ENCODE results near the gene CREBRF.
"Not testable (repeated sequence)": the region's sequence is repeated elsewhere in the genome, so short reads cannot be mapped to it uniquely, and the experiment has no call there.

Gene CREBRF

DNA sequence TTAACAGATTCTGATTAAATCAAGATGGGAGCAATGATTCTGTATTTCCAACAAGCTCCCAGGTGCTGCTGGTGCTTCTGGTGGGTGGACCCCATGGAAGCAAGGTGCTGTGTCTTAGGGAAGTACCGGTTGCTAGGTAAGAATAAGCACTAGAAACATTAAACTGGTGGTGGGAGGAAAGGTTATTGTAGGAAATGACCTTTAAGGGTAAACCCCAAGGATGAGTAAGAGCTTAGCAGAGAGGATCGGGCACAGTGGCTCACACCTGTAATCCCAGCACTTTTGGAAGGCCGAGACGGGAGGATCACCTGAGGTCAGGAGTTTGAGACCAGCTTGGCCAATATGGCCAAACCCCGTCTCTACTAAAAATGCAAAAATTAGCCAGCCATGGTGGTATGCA lies 16.2 kb upstream of the CREBRF start:
- DNase-seq, result no peak

DNA sequence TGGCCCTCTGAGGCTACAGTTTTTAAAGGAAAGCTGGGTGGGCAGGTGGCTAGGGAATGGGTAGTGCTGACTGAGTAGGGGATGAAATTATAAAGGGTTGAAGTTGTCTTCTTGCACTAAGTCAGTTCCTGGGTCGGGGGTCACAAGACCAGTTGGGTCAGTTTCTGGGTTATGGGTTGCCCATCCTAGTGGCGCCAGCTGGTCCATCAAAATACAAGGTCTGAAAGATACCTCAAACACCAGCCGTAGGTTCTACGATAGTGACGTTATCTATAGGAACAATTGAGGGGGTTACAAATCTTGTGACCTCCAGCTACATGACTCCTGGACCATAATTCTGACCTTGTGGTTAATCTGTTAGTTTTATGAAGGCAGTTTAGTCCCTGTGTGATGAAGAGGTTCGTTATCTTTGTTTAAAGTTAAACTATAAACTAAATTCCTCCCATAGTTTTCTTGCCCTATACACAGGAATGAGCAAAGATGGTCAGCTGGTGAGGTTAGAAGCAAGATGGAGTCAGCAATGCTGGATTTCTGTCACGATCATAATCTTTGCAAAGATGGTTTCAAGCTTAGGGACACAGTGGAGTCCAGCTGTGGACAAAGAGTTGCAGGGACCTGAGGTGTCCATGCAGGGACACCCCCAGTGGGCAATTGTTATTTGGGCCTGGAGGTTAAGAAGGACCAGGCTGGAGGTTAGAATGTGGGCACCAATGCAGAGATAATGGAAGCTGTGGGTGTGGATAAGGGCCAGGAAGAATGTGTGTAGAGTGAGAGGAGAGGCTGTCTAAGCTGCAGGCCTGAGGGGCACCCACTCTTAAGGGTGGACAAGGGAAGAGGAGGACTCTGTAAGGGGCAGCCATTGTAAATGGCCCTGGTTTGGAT lies 14.0 kb upstream of the CREBRF start:
- DNase-seq, result no peak

DNA sequence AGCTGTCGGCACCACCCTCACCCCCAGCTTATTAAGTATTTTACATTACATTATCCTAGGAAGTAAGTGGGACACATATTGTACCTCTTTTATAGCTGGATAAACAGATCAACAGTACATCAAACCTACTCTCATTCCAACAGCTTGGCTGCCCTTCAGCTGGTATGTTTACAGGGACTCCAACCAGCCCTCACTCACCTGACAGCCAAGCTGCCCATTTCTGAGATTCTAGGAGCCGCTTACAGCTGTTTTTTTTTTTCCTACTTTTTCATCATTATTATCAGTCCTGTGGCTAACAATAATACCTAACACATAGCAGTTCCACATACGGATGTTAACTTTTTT lies 13.4 kb upstream of the CREBRF start:
- DNase-seq, result no peak

DNA sequence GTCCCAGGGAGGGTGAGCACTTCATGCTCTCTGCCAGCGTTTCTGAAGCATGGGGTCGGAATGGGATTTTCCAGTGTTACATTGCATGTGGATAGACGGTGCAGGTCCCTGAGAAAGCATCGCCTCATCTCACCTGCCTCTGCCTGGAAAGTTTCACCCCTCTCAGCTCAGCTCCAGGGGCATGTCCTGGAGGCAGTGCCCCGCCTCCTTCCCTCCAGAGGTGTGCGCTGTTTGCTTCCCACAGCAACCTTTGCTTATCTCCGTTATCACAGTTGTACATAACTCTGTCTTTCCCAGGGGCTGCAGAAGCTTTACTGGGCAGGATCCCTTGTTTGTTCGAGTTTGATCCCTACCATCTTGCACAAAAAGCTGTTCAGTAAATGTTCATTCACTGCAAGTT lies 10.7 kb upstream of the CREBRF start:
- DNase-seq, result no peak

DNA sequence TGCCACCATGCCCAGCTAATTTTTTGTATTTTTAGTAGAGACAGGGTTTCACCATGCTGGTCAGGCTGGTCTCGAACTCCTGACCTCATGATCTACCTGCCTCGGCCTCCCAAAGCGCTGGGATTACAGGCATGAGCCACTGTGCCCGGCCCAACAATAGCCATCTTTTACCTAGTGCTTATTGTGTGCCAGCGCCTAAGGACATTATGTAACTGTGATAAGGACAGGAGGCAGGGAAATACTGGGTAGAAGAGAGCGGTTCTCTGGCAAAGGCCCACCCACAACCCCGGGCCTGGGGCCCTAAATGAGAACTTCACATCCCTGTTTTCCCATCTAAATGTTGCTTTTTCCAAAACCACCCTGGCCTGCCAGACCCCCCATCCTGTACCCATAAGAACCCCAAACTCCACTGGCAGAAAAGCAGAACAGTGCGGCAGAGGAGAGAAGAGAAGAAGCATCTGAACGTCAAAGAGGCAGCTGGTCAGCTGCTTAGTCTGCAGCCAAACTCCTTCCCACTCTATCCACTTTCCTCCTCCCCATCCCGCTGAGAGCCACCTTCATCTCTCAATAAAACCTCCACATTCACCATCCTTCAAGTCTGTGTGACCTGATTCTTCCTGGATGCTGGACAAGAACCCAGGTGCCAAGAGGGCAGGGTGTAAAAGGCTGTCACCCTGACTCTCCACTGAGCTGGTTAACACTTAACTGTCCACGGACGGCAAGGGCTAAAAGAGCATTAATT lies 8.9 kb upstream of the CREBRF start:
- not testable (repeated sequence) for DNase-seq

DNA sequence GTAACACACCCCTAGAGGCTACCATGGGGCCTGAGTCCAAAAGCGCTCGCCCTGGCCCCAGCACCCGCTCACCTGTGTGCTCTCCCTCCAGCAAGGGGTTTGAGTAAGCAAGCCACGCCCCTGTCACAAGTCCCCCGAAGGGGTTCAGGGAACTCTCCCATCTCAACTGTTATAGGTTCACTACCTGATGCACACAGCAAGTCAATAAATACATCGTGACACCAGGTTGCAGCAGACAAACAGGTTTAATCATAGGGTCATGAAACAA lies 8.4 kb upstream of the CREBRF start:
- DNase-seq, result no peak

DNA sequence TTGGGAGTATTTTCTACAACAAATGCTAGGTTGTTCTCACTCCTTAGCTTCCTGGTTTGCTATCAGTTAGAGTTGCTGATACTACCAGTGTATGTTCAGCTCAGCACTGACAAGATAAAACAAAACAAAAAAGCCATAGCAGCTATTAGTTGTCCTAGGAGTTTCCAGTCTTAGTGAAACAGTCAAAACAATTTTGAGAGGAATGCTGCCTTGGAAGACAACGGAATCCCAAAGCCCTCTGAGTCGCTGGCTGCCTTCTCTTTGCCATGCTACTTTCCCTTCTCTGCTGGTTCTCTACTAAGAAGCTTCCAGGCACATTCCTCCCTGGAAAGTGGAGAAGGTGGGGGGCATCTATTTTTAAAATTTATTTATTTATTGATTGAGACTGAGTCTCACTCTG lies 5.4 kb upstream of the CREBRF start:
- no peak for DNase-seq

DNA sequence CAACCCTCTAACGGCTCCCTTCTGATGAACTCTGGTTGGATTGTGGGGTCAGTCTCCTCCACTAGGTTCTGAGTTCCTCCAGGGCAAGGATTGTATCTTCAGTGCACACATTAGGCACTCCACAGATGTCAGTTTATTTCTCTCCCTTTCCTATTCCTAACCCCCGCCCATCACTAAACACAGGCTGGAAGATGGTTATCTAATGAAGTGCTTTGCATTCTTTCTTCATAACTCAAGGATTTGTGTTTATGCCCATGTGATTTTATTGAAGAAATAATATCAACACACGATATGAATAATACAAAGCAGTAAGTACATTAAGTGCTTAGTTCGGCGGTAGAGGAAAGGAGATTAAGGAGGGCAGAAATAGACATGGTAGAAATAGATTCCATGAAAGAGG lies 4.4 kb upstream of the CREBRF start:
- no peak for DNase-seq

DNA sequence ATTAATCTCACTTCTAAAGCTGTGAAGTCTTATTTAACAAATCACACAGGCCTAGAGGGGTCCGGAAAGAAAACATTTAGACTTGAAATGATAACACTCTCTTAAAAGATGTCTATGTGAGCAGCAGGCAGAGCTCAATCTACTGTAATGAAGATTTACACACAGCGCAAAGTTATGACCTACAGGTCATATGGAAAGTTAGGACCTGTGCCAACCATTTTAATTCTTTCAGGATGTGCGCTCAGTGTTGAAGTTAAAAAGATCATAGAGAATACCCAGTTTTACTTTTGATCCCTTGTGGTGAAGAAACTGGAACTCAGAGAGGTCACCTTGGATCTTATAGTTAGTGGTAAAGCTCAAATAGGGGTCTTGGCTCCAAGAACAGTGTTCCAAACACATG lies 3.1 kb upstream of the CREBRF start:
- no peak for DNase-seq

DNA sequence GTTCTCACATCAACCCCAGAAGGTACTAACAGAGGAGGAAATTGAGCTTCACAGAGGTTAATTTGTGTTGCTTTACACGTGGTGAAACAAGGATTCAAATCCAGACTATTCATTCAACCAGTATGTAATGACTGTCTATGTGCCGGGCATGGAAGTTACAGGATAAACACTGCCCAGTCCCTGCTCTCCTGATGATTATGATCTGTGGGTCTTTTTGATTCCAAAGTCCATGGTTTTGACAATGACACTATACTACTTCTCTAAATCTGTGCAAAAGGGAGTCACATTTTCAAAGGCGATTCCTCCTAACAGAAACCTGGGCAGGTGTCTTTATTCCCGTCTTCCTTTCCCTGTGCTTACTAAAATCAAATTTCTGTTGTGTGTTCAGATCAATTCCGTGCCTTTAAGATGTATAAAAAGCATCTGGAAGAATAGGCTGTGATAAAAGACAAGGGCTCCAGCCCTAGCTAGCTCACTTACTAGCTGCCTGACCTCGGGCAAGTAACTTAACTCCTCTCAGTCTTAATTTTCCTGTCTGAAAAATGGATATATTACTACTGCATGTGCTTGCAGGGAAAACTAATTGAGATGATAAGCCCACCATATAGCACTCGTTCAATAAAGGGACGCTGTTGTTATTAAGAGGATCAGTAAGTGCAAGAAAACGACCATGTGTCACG lies 970 bp upstream of the CREBRF start:
- DNase-seq, result no peak

DNA sequence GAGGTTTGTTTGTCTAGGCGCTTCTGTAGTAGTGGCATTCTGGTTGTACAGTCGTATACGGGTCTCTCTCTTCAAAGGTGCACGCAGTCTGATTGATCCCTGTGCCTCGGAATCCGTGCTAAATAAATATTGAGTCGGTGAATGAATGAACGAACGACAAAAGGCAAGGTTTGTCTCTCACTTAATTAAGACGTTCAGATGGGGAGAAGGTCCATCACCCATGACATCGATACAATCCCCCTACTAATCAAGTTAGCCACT lies 500 bp upstream of the CREBRF start:
- no peak for DNase-seq

DNA sequence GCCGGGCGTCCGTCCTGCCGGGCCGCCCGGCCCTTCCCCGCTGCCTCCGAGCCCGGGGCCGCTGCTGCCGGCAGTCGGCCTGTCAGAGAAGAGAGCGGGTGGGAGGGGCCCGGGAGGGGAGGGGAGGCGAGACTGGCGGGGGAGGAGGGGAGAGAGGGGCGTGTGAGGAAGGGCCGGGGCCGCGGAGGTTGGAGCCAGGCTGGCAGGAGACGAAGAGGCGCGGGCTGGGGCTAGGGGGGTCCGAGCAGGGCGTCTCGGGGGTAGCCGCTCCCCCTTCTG lies 570 bp downstream of the CREBRF start:
- peak; percentile 73 for DNase-seq

DNA sequence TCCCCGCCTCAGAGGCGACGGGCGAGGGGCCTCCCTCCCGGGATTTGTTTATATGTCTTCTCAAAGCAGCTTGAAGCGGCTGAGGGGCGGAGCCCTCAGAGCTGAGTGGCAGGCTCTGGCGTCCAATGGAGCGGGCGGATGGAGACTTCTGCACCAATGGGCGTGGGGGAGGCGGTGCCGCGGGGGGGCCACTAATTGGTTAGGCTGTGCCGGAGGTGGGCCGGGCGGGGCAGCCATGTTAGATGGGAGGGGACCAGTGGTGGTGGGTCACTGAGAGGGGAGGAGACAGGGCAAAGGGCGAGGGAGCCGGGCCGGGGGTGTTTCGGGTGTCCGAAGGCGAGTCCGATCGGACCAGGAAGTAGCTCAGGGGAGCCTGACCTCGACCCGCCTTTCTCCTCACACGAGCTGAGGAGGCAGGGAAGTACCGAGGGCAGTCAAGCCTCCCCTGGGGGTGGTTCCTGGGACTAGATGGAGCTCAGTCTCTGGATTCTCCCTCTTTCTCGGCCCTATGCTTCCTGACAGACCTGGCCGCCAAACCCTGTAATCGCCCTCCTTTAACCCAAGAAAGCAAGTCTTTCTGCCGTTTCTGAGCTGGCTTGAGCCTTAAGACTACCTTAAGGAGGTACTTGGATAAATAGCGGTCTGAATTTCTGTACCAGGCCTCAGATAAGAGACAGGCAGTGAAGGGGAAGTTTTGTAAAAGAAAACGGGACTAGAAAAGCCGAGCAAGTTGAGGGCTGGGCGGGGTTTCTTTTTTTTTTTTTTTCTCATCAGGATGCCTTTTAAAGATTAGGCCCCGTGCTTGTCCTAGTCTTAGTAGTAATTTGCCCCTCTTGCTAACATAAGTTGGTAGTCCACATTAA lies 1.1 kb downstream of the CREBRF start:
- peak; percentile 81 for DNase-seq

DNA sequence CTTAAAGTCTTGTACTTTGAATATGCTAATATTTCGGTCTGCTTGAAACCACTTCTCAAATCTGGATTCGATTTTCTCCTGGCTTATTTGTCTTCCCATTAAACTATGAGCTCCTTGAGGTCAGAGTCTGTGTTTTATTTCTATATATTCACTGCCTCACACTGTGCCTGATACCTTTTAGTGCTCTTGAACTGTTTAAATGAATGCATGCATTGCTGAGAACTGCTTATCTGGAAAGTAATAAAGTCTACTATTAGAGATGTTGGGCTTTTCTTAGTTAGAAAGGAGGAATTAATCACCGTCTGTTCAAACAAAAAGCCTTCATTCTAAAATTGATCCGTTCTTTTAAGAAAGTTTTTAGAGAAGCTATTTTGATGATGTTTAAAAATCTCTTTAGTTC lies 6.0 kb downstream of the CREBRF start:
- DNase-seq, result no peak

DNA sequence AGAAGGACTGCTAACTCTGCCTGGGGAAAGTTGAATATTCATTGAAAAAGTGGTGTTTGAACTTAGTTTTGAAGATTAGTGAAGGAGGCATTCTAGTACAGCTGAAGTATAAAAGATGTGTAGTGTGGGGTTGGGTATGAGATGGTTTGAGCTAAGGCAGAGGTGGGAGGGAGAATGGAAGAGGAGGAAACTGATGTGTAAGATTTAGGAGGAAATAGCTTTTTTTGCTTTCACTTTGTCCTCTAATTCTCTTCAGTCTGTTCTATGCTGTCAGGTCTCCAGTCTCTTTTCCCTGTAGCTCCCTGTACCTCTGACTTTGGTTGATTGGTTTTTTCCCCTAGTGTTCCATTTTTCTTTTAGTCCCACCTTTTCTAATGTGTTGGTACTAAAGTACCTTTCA lies 9.0 kb downstream of the CREBRF start:
- DNase-seq, result no peak

DNA sequence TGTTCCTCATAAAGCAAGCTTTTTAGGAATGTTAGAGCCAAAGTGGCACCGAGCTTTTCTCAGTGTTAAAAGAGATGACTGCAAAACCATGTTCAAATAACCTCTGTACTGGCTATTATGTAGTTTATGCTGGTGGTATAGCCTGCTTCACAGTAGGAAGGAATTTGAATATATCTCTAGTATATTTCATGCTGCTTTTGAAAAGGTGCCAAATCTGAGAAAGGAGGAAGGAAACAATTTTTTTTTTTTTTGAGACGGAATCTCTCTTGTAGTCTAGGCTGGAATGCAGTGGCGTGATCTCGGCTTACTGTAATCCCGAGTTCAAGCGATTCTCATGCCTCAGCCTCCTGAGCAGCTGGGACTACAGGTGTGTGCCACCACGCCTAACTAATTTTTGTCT lies 13.5 kb downstream of the CREBRF start:
- no peak for DNase-seq

DNA sequence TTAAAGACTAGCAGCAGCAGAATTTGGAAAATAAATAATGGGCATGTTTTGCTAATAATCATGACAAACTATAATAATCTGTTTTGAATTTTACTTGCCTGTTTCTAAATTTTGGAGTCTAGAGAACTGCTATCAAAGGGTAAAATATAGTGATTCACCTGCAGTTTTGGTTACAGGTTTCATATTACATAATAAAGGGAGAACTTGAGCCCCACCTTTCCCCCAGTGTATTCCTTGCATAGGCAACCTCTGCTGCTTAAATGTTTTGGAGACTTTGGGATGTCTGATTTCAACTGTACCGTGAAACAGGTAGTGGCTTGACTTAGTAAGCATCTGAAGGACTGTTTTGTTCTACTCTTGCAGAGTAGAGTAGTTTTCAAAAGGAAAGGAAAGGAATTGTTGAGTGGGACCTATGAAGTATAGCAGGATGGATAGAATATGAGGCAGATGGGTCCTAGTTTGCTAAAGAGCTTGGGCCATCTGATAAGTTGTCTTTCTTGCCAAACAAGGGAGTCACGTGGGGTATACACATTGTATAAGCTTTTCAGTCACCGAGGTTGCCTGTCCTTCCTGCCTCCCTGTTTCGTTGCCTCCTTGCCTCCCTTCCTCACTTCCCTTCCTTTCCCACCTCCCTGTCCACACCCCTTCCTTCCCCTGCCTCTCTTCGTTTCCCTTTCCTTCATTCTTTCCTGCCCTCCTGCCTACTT lies 19.1 kb downstream of the CREBRF start:
- DNase-seq, result no peak

DNA sequence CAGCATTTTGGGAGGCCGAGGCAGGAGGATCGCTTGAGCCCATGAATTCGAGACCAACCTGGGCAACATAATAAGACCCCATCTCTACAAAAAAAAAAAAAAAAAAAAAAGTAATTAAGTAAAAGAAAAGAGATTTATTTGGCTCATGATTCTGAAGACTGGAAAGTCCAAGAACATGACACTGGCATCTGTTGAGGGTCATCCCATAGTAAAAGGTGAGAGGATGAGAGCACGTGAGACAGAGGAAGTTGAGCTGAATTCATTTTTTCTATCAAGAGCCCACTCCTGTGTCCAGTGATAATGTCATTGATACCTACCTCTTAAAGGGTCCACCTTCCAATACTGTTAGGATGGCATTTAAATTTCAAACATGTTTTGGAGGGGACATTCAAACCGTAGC lies 19.8 kb downstream of the CREBRF start:
- no peak for DNase-seq

DNA sequence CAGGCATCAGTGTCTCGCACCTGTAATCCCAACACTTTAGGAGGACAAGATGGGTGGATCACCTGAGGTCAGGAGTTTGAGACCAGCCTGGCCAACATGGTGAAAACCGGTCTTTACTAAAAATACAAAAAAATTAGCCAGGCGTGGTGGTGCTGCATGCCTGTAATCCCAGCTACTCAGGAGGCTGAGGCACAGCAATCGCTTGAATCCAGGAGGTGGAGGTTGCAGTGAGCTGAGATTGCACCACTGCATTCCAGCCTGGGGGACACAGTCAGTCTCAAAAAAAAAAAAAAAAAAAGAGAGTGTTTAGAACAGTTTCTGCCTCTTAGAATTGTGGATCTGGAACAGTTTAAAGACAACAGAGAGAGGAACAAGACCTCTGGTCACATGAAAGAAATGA lies 20.3 kb downstream of the CREBRF start:
- DNase-seq, result not testable (repeated sequence)

DNA sequence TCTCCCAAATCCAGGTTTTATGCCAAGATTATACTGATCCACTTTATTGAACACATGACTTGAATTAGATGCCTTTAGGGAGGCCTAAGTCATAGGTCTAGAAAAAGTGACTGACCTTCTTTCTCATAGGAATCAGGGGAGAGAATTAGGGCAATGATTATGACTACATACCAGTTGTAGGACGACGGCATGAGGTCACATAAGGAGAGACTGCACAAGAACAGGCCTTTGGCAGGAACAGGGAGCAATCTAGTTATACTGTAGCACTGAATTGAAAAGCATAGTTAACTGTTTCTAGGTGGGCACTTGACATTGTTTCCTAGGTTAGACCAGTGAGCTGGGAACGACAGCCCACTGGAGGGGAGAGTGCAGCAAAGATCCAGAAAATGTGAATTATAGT lies 22.7 kb downstream of the CREBRF start:
- no peak for DNase-seq

DNA sequence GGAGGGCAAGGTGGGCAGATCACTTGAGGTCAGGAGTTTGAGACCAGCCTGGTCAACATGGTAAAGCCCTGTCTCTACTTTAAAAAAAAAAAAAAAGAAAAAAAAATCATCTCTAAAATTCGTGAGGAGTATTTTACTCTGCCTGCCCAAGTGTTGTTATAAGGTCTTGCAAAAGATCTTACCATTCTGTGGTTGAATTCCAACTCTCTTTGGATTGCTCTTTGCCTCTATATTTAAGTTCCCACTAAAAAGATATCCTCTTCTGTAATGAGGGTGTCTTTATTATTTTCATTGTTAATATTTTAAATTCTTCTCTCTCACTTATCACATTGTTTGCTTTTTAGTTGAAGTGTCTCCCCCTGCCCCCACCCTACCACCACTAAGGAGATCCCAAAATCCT lies 33.4 kb downstream of the CREBRF start:
- no peak for DNase-seq

DNA sequence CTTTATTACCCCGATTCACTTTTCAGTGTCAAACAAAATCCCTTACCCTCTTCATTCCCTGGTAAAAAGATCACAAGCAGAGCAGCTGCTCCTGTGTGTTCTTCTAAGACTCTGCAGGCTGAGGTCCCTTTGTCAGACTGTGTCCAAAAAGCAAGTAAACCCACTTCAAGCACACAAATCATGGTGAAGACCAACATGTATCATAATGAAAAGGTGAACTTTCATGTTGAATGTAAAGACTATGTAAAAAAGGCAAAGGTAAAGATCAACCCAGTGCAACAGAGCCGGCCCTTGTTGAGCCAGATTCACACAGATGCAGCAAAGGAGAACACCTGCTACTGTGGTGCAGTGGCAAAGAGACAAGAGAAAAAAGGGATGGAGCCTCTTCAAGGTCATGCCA lies 34.5 kb downstream of the CREBRF start:
- no peak for DNase-seq

DNA sequence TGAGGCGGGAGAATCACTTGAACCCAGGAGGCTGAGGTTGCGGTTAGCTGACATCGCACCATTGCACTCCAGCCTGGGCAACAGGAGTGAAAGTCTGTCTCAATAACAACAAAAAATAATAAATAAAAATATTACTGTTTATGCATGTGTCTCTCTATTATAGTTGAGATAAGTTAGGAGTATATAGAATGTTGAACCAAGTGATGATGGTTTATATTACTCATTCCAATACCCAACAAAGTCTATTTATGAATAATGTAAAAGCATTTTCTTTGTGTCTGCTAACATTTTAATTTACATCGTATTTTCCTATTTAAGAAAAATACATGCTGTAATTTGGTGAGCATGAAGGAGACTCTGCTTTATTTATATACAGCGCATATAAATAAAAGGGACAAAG lies 35.8 kb downstream of the CREBRF start:
- no peak for DNase-seq
